ENCODE results near the gene TDO2. TPM values are rescaled to one million over a fixed set of nuclear protein-coding genes. Genes with fewer than 3 reads are reported as not detected.

TDO2 gene
- total and polyA plus RNA-seq, 2 of the 13 experiments (the other 11 are each of a cell fraction or from before 2014, with no cell fraction given), result not detected

- ChIA-PET POLR2A (no interaction called here), CTCF (ENCODE audit: low intra/inter-chr PET ratio, low total read pairs) (no interaction called here)
- Histone ChIP-seq H3K79me2 (ENCODE audit: insufficient read depth, low read length) (no peaks in the 10 kb centered on the region), H3K4me3 (replicated peaks in 1 of 3; ENCODE audit: insufficient read depth in 1 of 3, low read depth in 2 of 3, low read length in 3 of 3) (no peak overlapping the region), H3K4me1 (ENCODE audit: insufficient read depth, low read length) (no peaks in the 10 kb centered on the region), H3K9me3 (ENCODE audit: low read length) (peaks cover 6% of the 10 kb centered on the region; the same call in 1 of the 2 replicates), H4K20me1 (ENCODE audit: insufficient read depth, low read length) (no peaks in the 10 kb centered on the region), H3K36me3 (replicated peaks in 1 of 2; ENCODE audit: control insufficient read depth in 1 of 2, insufficient read depth in 2 of 2, low read length in 2 of 2) (no peaks in the 10 kb centered on the region), H2AFZ (ENCODE audit: low read length) (no peak overlapping the region), H3K4me2 (ENCODE audit: low read depth, low read length) (no peak overlapping the region), H3K27me3 (ENCODE audit: control insufficient read depth in 1 of 2, insufficient read depth in 2 of 2, low read length in 2 of 2) (no peaks in the 10 kb centered on the region; a peak in 1 of 5 replicates), H3K27ac (ENCODE audit: extremely low read length, insufficient read depth, low read length) (no peak overlapping the region), H3K9ac (ENCODE audit: insufficient read depth, low read depth, low read length) (no peak overlapping the region)
- BruUV-seq (replicated peaks), result no TSS peak
- no peak for ATAC-seq
- TF ChIP-seq ZFP62 (CRISPR knock-in tag; IDR thresholded peaks at IDR 0.05) (no peak), ZNF468 (CRISPR knock-in tag; IDR thresholded peaks at IDR 0.05) (no peak), ISX (CRISPR knock-in tag; conservative IDR thresholded peaks at IDR 0.05) (no peak), ZKSCAN5 (CRISPR knock-in tag; IDR thresholded peaks at IDR 0.05) (no peak), JUN (CRISPR knock-in tag; IDR thresholded peaks at IDR 0.05) (no peak), PAX8 (CRISPR knock-in tag; IDR thresholded peaks at IDR 0.05; ENCODE audit: borderline replicate concordance) (no peak), RFX3 (CRISPR knock-in tag; IDR thresholded peaks at IDR 0.05) (no peak), FOXJ3 (CRISPR knock-in tag; IDR thresholded peaks at IDR 0.05; ENCODE audit: borderline replicate concordance) (no peak), RELA (CRISPR knock-in tag; IDR thresholded peaks at IDR 0.05) (no peak), POGZ (CRISPR knock-in tag; IDR thresholded peaks at IDR 0.05) (no peak), ZNF746 (CRISPR knock-in tag; IDR thresholded peaks at IDR 0.05) (no peak), ZNF652 (CRISPR knock-in tag; IDR thresholded peaks at IDR 0.05; ENCODE audit: borderline replicate concordance, low read depth) (no peak), ZNF205 (CRISPR knock-in tag; IDR thresholded peaks at IDR 0.05) (no peak), ZBTB7A (CRISPR knock-in tag; IDR thresholded peaks at IDR 0.05) (no peak), SPEN (CRISPR knock-in tag; IDR thresholded peaks at IDR 0.05; ENCODE audit: low read depth) (no peak), ATF7 (IDR thresholded peaks at IDR 0.05) (no peak), ATF7 (CRISPR knock-in tag; IDR thresholded peaks at IDR 0.05) (no peak), ZSCAN29 (CRISPR knock-in tag; conservative IDR thresholded peaks at IDR 0.05) (no peak)
- TF ChIP-seq, protein P1, sequence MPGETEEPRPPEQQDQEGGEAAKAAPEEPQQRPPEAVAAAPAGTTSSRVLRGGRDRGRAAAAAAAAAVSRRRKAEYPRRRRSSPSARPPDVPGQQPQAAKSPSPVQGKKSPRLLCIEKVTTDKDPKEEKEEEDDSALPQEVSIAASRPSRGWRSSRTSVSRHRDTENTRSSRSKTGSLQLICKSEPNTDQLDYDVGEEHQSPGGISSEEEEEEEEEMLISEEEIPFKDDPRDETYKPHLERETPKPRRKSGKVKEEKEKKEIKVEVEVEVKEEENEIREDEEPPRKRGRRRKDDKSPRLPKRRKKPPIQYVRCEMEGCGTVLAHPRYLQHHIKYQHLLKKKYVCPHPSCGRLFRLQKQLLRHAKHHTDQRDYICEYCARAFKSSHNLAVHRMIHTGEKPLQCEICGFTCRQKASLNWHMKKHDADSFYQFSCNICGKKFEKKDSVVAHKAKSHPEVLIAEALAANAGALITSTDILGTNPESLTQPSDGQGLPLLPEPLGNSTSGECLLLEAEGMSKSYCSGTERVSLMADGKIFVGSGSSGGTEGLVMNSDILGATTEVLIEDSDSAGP (CRISPR knock-in tag; IDR thresholded peaks at IDR 0.05; ENCODE audit: borderline replicate concordance), result no peak
- TF ChIP-seq, protein P2, sequence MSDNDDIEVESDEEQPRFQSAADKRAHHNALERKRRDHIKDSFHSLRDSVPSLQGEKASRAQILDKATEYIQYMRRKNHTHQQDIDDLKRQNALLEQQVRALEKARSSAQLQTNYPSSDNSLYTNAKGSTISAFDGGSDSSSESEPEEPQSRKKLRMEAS (IDR thresholded peaks at IDR 0.05), result no peak
- no peak for DNase-seq (ENCODE audit: low spot score)
- no peak for FAIRE-seq
- intact Hi-C loops (cut with micrococcal nuclease; ENCODE audit: unreplicated experiment), result no loop called here
- in situ Hi-C loops (cut with HindIII; ENCODE audit: extremely low pct_ligation_motif_present, low pct_unique_long_range_greater_than_20kb), result no loop called here
Measured at GRCh38 chr4:155879767-155880166, 23.7 kb upstream of the TDO2 start.

Measured in HepG2 (cell line).